Stimulated activated CD4-positive, alpha-beta T cell treated with anti-CD3 and anti-CD28 coated beads, TNF-alpha, amount 100 ng/mL, for 4 hours (primary cell): ENCODE measurements around the gene C14orf132.

Experiments used
- DNase-seq, 3 experiments: peaks; one replicate each; pipeline ENCODE4 v3.0.0-alpha.2; 2020; ENCODE audit warnings: low read depth in 3 of 3

C14orf132 gene

DNA sequence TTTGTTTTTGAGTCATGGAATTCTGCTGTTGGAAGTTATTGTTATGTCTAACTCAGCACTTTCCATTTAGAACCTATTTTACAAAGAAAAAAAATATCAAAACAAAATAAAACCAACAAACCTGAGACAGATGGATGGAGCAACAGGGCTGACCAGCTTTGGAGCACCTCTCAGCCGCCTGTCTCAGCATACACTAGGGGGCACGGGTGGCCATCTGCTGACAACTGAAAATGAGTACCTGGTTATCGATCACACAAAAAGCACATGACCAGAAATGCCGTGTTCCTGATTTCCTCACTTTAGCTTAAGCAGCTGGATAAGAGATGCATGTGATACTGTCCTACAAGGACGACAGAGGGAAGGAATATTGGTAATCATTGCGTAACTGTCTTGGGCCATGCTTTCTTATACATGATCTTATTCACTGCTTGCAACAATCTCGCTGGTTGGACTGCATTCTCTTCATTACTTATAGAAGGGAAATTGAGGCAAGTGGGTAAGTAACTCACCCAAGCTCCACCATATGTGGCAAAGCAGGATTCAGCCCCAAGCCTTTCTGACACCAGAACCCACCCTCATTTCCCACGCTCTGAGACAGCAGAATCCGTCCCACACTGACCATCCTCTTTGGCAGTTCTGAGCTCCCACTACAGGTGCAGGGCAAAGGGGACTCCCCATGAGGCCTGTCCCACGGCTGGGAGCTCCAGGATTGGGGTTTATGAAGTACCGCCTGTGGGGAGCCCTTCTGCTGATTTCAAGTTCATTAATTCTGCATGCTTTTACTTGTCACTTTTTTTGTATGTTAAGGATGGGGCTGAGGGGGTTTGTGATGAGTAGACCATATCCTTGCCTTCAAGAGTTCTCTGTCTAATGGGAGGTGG lies 43.5 kb downstream of the C14orf132 start:
- no peak for DNase-seq

DNA sequence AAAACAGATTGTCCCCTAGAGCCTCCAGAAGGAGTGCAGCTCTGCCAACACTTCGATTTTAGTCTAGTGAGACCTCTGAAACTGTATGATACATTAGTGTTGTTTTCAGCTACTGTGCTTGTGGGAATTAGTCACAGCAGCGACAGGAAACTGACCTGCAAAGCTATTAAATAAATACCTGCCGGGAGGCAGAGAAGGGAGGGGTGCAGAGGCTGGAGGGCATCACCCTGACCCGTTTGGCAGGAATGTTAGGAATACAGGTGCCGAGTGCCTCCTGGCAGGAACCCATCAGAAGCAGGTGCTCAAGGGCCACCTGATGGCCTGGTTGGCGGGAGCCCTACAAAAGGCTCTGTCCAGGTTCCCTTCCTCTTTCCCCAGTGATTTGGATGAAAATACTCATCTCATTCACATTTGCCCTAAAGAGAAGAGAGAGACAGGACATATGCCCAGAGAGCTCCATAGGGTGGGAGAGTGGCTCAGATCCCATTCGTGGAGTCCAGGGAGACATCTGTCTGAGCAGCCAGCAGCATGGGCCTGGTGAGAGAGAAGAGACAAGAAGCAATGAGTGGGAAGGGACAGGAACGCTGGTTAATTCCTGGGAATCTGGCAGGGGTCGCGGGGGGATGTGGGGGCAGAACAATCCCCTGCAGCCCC lies 44.6 kb downstream of the C14orf132 start:
- no peak for DNase-seq

DNA sequence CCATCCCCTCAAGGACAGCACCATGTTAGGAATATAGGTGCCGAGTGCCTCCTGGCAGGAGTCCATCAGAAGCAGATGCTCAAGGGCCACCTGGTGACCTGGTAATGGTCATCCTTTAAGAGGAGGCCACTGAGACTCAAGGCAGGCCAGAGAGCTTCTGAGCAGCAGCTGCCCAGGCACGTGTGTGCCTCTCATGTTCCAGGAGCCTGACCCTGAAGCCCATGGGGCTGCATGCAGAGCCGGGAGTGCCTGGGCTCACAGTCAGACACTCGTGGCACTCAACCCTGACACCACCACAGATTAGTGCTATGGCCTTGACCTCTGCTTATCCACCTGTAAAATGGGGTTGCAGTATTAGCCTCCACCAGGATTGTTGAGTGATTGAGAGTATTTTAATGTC lies 45.6 kb downstream of the C14orf132 start:
- no peak for DNase-seq

DNA sequence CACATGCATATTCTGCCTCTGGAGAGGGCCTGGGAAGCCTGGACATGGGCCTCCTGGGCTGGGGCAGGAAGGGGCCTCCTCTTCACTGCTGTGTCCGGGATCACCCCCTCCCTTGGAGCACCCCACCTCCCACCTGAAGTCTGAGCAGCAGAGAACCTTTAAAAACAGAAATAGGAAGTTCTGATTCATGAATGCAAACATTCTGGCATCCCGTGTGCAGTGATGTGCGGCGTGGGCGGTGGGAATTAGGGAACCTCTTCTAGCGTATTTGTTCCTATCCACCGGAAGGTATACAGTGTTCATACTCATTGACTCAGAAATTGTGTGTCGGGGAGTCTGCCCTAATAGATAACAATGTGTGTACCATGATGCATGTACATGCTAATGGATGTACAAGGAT lies 46.2 kb downstream of the C14orf132 start:
- DNase-seq = no peak

DNA sequence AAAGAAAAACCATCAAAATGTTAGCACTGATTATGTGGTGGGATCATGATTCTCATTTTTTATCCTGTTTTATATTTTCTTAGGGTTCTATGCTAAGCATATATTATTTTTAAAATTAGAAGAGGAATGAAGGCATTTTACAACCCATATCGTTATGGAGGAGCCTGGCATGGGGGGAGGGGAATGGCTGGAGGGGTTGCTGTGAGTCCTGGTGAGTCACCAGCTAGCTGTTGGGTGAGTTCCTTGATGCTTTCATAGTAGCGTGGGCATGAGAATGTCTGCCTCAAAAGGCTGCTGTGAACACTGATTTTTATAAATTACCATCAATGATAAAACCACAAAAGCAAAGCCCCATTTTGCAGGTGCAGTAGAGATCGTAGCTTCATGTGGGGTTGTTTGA lies 46.9 kb downstream of the C14orf132 start:
- DNase-seq = no peak

DNA sequence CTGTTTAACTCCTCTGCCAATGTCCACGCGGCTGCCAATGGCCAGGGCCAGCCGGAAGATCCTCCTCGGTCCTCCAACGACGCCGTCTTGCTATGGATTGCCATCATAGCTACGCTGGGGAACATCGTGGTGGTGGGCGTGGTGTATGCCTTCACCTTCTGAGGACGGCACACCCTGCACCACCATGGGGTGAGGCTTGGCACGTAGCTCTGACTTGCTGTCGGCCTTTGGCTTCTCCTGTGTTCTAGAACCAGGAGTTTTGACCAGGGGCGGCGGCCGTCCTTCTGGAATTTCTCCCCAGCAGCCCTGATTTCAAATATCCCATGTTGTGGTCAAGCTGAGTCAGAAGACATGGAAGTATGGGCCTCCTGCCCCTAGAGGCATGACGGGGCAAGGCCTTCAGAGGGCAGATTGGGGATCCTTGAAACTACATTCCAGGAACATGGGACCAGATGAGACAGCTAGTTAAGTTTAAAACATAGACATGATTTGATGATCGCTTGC lies 47.5 kb downstream of the C14orf132 start:
- no peak for DNase-seq

DNA sequence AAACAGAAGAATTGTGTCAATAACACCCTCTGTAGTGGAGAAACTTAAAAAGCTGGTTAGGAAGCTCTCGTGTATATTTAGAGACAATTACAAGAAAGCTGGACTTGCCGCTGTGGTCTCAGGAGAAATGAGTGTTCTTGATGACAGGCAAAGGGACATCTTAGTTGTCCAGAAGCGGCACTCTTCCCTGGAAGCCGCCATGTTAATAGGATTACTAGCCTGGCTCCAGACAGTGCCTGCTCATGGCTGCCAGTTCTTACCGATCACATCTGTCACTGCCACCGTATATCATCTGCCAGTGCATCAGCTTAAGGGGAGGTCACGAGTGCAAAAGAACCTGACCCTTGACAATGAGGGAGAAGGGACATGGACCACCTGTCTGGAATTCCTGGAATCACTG lies 48.9 kb downstream of the C14orf132 start:
- no peak for DNase-seq

DNA sequence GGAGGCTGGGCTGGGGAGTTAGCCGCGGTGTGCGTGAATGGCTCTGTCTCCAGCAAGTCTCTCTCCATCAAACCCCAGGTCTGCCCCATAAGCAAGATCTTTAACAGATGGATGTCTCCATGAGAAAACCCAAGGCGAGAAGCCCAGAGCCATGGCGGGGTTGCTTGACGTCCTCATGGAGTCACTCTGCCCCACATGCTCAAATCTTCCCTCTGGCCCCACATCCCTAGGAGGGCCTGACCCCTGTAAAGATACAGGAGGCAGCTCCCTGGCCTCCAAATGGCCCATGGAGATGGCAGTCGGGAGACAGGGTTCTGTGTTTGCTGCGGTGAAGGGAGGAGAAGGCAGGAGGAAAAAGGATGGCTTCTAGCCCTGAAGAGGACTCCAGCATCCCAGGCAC lies 49.3 kb downstream of the C14orf132 start:
- no peak for DNase-seq

DNA sequence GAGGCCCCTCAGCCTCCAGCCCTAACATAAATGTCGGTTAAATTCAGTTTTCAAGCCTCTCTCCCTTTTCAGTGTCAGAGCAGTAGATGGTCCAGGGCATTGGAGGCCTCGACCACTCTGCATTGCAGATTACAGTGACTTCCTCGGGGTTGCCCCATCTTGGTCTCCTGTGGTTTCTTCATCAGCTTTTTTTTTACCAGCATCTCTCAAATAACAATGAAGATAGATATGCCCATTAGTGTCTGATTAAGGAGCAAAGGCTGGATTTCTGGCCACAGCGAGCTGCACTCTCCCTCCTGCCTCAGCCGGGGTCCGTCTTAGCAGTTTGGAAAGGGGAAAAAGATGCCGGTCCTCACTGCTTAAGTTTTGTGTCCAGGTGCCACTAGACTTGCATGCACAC lies 49.7 kb downstream of the C14orf132 start:
- no peak for DNase-seq

DNA sequence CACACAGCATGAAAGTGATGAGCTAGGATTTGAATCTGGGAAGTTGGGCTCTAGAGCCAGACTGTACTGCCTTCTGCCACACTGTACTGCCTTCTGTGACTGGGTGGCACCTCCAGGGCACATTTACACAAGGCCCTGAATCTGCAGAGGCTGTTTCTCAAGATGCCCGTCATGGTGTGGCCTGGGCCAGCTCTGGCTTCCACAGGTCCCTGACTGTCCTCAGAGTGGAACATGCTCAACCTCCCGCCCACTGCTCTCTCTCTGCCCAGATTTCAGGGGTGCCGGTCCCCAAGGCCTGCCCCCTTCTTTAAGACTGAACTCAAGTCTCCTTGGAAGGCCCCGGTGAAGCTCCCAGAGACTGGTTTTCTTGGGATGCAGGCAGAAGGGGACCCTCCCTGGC lies 50.2 kb downstream of the C14orf132 start:
- DNase-seq = no peak

DNA sequence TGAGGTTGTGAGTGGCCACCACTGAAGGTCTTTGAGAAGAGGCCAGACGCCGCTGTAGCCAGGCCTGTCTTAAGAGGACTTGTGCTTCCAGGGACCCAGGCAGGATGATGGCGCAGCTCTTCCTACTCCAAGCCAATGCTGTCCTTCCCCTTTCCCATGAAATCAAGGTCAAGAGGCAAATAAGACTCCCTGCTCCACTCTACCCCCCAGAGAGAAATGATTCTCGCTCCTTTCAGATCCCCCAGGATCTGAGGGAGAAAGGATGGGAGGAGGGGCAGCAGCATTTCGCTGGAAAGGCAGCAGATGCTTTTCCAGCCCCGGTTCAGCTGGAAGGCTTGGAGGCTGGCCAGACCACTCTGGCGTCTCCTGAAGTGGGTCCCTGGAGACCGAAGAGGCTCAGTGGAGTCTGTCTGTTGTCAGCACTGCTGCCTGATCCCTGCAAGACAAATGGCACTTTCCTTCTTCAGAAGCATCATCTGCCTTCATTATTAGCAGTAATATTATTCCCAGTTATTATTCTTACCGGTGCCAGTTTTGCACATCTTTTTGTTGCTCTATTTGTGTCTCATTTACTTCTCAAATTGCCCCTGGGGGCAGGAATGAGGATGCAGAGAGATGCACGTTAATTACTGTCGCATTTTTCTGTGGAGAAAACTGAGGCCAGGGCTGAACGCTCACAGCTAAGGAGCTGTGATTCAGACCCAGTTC lies 51.4 kb downstream of the C14orf132 start:
- no peak for DNase-seq

DNA sequence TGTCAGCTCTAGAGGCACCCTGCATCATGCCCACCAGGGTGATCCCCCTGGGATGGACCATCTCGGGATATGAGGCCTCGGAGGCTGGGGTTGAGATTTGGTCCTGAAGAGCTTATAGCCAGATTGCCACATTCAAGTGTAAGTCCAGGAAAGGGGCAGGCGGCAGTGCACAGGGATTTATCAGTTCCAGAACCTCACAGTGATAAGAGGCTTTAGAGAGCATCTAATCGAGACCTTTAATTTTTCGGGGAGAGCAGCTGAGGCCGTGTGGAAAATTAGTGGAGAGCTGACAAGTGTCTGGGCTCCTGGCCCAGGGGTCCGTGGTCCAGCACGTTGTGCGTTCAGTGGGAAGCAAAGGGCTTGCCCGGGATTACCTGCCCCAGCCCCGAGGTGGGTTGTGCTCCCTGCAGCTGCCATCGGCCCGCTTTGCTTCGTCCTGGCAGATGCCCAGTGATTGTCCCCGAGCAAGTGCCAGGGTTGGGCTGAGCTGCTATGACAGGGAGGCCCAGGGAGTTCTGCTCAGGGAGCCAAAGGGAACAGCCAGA lies 52.1 kb downstream of the C14orf132 start:
- no peak for DNase-seq

DNA sequence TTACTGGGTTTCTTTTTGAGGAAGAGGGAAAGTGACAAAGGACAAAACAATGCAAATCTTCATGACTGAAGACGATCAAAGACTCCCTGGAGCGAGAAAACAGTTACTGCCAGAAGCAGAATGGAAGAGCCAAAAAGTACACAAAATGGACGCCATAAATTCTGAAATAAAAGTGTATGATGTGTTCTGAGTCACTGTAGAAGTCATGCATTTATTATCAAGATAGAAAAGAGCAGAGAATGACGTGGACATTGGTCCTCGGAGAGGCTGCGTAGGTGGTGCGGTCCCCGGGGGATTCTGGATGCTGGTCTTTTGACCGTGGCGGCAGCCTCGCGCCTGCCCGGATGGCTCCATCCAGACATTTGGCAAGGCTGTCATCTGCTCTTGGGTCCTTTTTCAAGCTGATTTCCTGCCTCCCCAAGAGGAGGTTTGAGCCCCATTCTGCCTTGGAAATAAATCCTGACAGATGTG lies 52.8 kb downstream of the C14orf132 start:
- no peak for DNase-seq

DNA sequence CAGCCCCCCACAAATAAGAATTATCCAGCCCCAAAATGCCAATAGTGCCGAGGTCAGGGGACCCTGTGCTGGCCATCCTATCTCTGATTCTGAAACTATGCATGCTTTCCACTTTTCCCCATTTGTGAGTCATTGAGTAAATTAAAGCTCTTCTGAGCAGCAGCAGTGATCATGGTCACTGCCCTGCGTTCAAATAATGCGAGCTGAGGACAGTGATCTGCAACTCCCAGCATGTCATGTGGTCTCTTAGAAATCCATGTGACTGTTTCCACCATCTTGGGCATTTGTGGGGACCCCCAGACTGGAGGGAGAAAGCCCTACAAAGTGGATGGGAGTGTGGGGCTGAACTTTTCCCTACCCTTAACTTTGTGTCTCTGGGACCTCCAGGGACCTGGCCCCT lies 53.8 kb downstream of the C14orf132 start:
- DNase-seq = no peak

DNA sequence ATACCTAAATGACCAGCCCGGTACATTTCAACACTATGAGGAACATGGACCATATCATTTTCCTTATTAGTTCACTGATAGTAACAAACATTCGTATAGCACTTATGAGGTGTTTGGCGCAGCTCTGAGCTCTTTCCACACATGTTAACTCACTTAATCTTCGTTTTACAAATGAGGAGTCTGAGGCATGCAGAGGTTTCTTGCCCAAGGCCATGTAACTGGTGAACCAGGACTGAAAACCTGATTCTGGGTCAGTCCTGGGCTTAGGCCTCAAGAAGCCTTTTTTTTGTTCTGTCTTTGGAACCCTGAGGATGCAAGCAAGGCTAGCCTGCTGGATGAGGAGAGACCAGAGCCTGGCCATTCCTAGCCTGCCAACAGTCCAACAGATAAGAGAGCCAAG lies 55.0 kb downstream of the C14orf132 start:
- DNase-seq = no peak

DNA sequence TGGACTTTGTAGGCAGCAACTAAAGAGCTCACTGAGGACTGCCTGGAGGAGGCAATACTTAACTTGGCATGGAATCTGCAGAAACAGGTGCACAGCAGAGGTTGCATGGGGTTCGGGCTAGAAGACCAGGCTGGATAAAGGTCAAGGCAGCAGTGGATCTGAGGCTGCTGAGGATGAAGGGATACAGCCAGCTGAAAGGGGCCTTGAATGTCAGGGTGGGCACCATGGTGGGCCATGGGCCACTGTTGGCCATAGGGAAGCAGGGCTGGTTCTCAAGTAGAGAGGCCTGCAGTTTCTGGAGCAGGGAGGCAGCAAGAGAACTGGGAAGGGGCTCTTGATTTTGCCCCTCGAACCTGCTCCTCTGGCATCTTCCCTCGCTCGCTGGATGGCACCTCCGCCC lies 55.5 kb downstream of the C14orf132 start:
- no peak for DNase-seq

DNA sequence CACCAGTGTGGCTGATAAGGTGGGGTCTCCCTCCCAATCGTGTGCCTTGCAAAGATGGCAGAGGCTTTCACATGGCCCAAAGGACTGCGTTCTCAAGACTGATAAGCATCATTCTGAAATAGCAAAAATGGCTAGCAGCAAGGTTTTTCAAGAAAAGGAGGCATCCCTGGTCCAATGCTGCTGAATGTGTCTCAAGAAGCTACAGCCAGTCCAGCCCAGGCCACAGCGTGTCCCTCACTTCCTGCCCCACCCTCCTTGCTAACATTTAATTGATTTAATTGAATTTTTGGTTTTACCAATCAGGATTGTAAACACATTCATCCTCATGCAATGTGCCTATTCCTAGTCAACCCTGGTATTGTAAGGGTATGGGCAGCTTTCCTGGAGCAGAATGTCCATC lies 55.9 kb downstream of the C14orf132 start:
- DNase-seq = no peak

DNA sequence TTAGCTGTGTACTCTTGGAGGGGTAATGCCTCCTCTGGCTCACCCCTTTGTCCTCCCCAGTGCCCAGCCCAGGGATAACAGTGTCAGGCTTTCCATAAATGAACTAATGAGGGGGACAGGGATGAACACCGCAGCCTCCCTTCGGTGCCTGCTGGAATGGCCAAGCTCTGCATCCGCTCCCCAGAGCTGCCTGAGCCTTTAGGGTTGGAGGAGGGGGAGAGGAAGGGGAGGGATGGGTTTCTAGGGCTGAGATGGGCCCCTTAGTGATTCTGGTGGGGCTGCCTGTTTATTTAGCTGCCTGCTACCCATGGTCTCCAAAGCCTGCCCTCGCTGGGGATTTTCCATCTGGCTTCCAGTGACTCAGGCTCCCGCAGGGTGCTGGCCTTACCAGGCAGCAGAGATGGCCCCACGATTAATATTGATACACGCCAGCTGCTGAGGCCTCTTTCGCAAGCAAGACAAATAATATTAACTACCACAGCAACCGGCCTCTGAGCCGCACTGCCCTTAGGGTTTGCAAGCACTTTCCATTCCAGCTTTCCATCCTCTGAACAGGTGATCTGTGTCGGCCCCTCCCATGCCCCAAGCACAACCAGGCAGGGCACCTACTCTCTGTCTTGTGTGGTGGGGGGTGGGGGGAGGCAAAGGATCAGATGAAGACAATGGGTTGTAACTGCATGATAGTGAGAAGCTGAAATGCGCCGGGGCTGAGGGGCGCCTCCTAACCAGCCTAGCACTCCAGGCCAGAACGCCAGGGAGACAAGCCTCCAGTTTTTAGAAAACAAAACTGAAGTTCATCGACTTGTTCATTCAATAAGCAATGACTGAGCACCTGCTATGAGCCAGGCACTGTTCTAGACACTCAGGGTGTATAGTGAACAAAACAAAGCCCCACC lies 56.7 kb downstream of the C14orf132 start:
- no peak for DNase-seq

DNA sequence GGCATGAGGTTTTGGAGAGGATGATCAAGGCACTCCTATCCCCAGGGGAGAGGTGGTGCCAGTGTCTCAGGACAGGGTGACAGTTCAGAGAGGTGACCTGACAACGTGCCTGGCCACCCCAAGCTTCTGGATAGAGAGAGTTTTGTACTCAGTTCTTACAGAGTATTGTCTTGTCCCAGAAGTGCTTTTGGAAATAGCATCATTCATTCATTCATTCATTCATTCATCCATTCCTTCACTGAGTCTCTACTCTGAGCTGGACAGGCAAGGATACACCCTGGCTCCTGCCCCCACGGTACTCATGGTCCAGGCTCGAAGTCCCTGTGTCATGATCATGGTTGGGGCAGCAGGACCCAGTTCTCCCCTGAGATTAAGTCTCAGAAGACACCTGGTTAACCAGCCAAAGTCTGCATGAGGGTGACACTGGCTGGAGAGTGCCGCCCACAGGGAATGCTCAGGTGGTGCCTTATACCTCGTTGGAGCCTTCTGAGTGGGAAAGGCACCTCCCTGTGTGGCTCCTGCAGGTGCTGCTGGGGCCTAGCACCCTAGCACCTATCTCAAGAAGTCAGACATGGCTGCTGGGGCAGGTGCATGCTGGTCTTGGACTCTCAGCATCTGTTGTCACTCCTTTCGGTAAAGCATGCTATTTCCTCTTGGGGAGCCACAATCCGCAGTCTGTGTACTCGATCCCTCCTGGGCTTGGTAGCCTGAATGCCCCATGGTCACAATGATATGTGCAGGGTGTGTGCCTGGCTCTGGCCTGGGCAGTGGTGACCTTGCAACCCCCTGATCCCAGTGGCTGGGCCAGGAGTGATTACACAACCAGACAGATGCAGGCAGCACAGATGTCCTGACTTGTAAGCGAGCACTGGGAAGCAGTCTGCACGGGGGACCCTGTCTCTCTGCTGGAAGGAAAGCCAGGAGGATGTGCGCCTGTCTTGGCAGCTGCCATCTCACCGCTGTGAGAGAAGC lies 57.8 kb downstream of the C14orf132 start:
- DNase-seq = no peak

DNA sequence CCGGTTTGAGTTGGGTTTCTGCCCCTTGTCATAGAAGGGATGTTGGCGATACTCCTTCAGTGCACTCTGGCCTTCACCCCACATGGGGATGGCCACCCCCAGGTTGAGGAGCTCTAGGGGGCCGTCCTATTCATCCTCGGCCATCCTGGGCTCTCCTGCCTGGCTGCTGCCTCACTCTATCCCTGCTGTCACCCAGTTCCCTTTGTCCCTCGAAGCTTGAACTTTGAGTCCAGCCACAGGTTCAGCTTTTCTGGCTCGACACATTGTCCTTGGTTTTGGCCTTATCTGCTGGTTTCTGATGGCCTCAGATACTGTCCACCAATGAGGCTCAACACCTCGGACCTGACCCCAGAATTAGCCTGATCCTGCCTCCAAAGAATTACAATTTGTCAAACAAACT lies 58.6 kb downstream of the C14orf132 start:
- DNase-seq = no peak
